A549 (cell line): Measurements from ENCODE around the gene ADAT1. TPM values are rescaled to one million over a fixed set of nuclear protein-coding genes. Genes with fewer than 3 reads are reported as not detected.

Experiments
- ATAC-seq, 2 experiments: fragments of 200-7000 bp in 1 of 2; fragments of >200 bp in 1 of 2; cut with Nextera tagmentation in 1 of 2; cut with Tn5 transposase in 1 of 2; 3 replicates each; pipeline versions ENCODE4 v1.8.0 to v1.9.1; 2018 to 2020; ENCODE audit warnings: mild to moderate bottlenecking in 1 of 2, moderate library complexity in 1 of 2
- CTCF ChIA-PET: fragments of 300-600 bp; sonication (Branson Sonifier 250); formaldehyde crosslinking; extraction: SDS; loops from one replicate; lab custom pipeline; 2021; ENCODE audit warnings: antibody characterized with exemption, inconsistent platforms; lab: Yijun Ruan, JAX
- POLR2A ChIA-PET: fragments of 350-600 bp; formaldehyde crosslinking; extraction: SDS; loops from one replicate; lab custom pipeline; 2021; ENCODE audit warnings: antibody characterized with exemption, inconsistent platforms; lab: Yijun Ruan, JAX
- DNase-seq, 2 experiments: peaks; one replicate each; pipeline versions ENCODE4 v3.0.0 to v3.0.0-alpha.2; 2011 to 2016; ENCODE audit warnings: low read depth in 1 of 2, low spot score in 1 of 2
- FAIRE-seq: peaks from 2 replicates; lab custom pipeline; 2011; peaks lifted over from hg19 to GRCh38; lab: Jason Lieb, UNC
- H3K27ac ChIP-seq, 2 experiments: fragments of >200 bp; sonication (Bioruptor Twin); formaldehyde crosslinking; 3 replicates each; pipeline ENCODE4 v1.5.1; 2016 to 2017
- H3K4me1 ChIP-seq: fragments of >200 bp; sonication (Bioruptor Twin); formaldehyde crosslinking; 3 replicates; pipeline ENCODE4 v1.6.1; 2016
- H3K4me2 ChIP-seq: fragments of >200 bp; sonication (Bioruptor Twin); formaldehyde crosslinking; 3 replicates; pipeline ENCODE4 v1.6.1; 2016
- H3K4me3 ChIP-seq: fragments of >200 bp; sonication (Bioruptor Twin); formaldehyde crosslinking; 3 replicates; pipeline ENCODE4 v1.5.1; 2016
- H3K9me3 ChIP-seq: fragments of >200 bp; sonication (Bioruptor Twin); formaldehyde crosslinking; 3 replicates; pipeline ENCODE4 v1.6.1; 2016
- CBX2 ChIP-seq: fragments of 200-600 bp; sonication (generic); IDR thresholded peaks from 2 replicates; pipeline ENCODE4 v1.6.1; 2016; ENCODE audit warnings: low read depth, mild to moderate bottlenecking, borderline replicate concordance
- CHD2 ChIP-seq: fragments of 150-350 bp; IDR thresholded peaks from 2 replicates; pipeline ENCODE4 v1.6.1; 2014; ENCODE audit warnings: low read length; ENCODE audit not compliant: partially characterized antibody
- E2F6 ChIP-seq: IDR thresholded peaks from 2 replicates; pipeline ENCODE4 v1.6.1; 2012; ENCODE audit warnings: low read depth, borderline replicate concordance
- EHF ChIP-seq: fragments of 250-450 bp; sonication (Bioruptor Pico); IDR thresholded peaks from 2 replicates; pipeline ENCODE4 v1.5.0; 2020; ENCODE audit warnings: mild to moderate bottlenecking
- EHMT2 ChIP-seq: fragments of 200-600 bp; sonication (generic); IDR thresholded peaks from 2 replicates; pipeline ENCODE4 v1.6.1; 2016; ENCODE audit warnings: antibody characterized with exemption, low read depth, mild to moderate bottlenecking, moderate library complexity
- FOSB ChIP-seq: fragments of 250-450 bp; sonication (Bioruptor Pico); IDR thresholded peaks from 2 replicates; pipeline ENCODE4 v1.5.0; 2020; ENCODE audit warnings: mild to moderate bottlenecking, moderate library complexity
- FOSL2 ChIP-seq, 2 experiments: fragments of 450-650 bp in 1 of 2; fragments of >200 bp in 1 of 2; sonication (Bioruptor Twin) in 1 of 2; formaldehyde crosslinking; IDR thresholded peaks; 2 replicates each; pipeline versions ENCODE4 v1.5.0 to v1.6.1; 2016 to 2020; ENCODE audit warnings: mild to moderate bottlenecking in 1 of 2, moderate library complexity in 1 of 2
- FOXS1 ChIP-seq: fragments of 250-450 bp; sonication (Bioruptor Pico); IDR thresholded peaks from 2 replicates; pipeline ENCODE4 v1.5.0; 2020; ENCODE audit warnings: mild to moderate bottlenecking, moderate library complexity
- HDAC2 ChIP-seq: fragments of 200-600 bp; sonication (generic); IDR thresholded peaks from 2 replicates; pipeline ENCODE4 v1.6.1; 2016
- HEYL ChIP-seq: fragments of 250-450 bp; sonication (Bioruptor Pico); IDR thresholded peaks from 2 replicates; pipeline ENCODE4 v1.8.0; 2021; ENCODE audit warnings: mild to moderate bottlenecking, moderate library complexity
- HMGXB4 ChIP-seq: fragments of 250-450 bp; sonication (Bioruptor Pico); IDR thresholded peaks from 2 replicates; pipeline ENCODE4 v1.5.0; 2021; ENCODE audit warnings: mild to moderate bottlenecking, moderate library complexity, borderline replicate concordance
- HOXB5 ChIP-seq: fragments of 250-450 bp; sonication (Bioruptor Pico); IDR thresholded peaks from 2 replicates; pipeline ENCODE4 v1.5.0; 2020; ENCODE audit warnings: mild to moderate bottlenecking, moderate library complexity
- JUN ChIP-seq, 2 experiments: fragments of >200 bp; sonication (Bioruptor Twin); formaldehyde crosslinking; IDR thresholded peaks; 2 replicates in 1 of 2; 3 replicates in 1 of 2; pipeline ENCODE4 v1.6.1; 2016 to 2017
- KDM1A ChIP-seq: fragments of 200-600 bp; sonication (generic); IDR thresholded peaks from 2 replicates; pipeline ENCODE4 v1.6.1; 2016; ENCODE audit warnings: low read depth, mild to moderate bottlenecking
- MYC ChIP-seq: IDR thresholded peaks from 2 replicates; pipeline ENCODE4 v1.6.1; 2012; ENCODE audit warnings: mild to moderate bottlenecking, inconsistent platforms, low read length, improper control_type of control experiment, borderline replicate concordance
- NPAS2 ChIP-seq: fragments of 250-450 bp; sonication (Bioruptor Pico); IDR thresholded peaks from 2 replicates; pipeline ENCODE4 v1.8.0; 2022; ENCODE audit warnings: mild to moderate bottlenecking, moderate library complexity, borderline replicate concordance
- NR3C1 ChIP-seq: fragments of >200 bp; sonication (Bioruptor Twin); formaldehyde crosslinking; IDR thresholded peaks from 3 replicates; pipeline ENCODE4 v1.6.1; 2017
- PHF8 ChIP-seq: fragments of 200-600 bp; sonication (generic); IDR thresholded peaks from 2 replicates; pipeline ENCODE4 v1.6.1; 2016; ENCODE audit warnings: low read depth, mild to moderate bottlenecking, antibody characterized with exemption, moderate library complexity, borderline replicate concordance
- POLR2A ChIP-seq: IDR thresholded peaks from 2 replicates; pipeline ENCODE4 v1.6.1; 2012; ENCODE audit warnings: mild to moderate bottlenecking, low read length
- RAD21 ChIP-seq, 2 experiments: fragments of >200 bp in 1 of 2; sonication (Bioruptor Twin) in 1 of 2; formaldehyde crosslinking in 1 of 2; IDR thresholded peaks in 1 of 2; conservative IDR thresholded peaks in 1 of 2; 2 replicates in 1 of 2; 3 replicates in 1 of 2; pipeline ENCODE4 v1.6.1; 2012 to 2018; ENCODE audit warnings: inconsistent platforms in 1 of 2
- RFX5 ChIP-seq: fragments of 450-650 bp; IDR thresholded peaks from 2 replicates; pipeline ENCODE4 v1.7.1; 2014; ENCODE audit warnings: antibody characterized with exemption, mild to moderate bottlenecking, moderate library complexity
- USF2 ChIP-seq: fragments of 450-650 bp; IDR thresholded peaks from 2 replicates; pipeline ENCODE4 v1.6.1; 2014; ENCODE audit warnings: antibody characterized with exemption
- ZC3H11A ChIP-seq: fragments of 450-650 bp; IDR thresholded peaks from 2 replicates; pipeline ENCODE4 v1.6.1; 2014; ENCODE audit warnings: antibody characterized with exemption, mild to moderate bottlenecking
- ZFP36 ChIP-seq: fragments of 450-650 bp; IDR thresholded peaks from 2 replicates; pipeline ENCODE4 v1.6.1; 2014; ENCODE audit warnings: borderline replicate concordance; ENCODE audit not compliant: partially characterized antibody
- WGBS: methylation state at CpG from one replicate; pipeline ENCODE4 v1.1.6; 2017; ENCODE audit errors: missing lambda C conversion rate; 5-methylcytosine and 5-hydroxymethylcytosine counted together
- polyA plus RNA-seq, 4 experiments: library from polyadenylated mRNA; depleted of rRNA in 3 of 4; stranded (reverse); fragments of >200 nt; fragmentation: RNase III in 1 of 4; extraction: RNeasy Plus Mini Kit Qiagen cat#74134 plus additional on column Dnase treatment in 1 of 4; gene quantifications; 2 replicates in 3 of 4; 3 replicates in 1 of 4; pipeline ENCODE4 v1.2.3, GENCODE V29; 2011 to 2017
- TF ChIP-seq, protein P1 (sequence below): fragments of 250-450 bp; sonication (Bioruptor Pico); IDR thresholded peaks from 2 replicates; pipeline ENCODE4 v1.5.0; 2020; ENCODE audit warnings: low read depth, mild to moderate bottlenecking, moderate library complexity
- TF ChIP-seq, protein P2 (sequence below): IDR thresholded peaks from 2 replicates; pipeline ENCODE4 v1.6.1; 2012
- TF ChIP-seq, protein P3 (sequence below): fragments of >200 bp; sonication (Bioruptor Twin); formaldehyde crosslinking; IDR thresholded peaks from 3 replicates; pipeline ENCODE4 v1.6.1; 2016

The ADAT1 gene
- polyA plus RNA-seq, 2 of the 4 experiments (the other 2 are of a cell fraction) = 45.4 to 53.5 TPM

GRCh38 chr16:75556431-75556950 is 66.6 kb downstream of the ADAT1 start:
- Histone ChIP-seq H3K9me3 (no peaks in the 10 kb centered on the region), H3K4me1 (peaks cover 13% of the 10 kb centered on the region; the same call in 2 of the 3 replicates), H3K27ac (peak overlapping the region; percentile 70 to 76), H3K4me3 (peak overlapping the region; percentile 80)
- CTCF ChIA-PET = interaction anchor here (1.0 to 8.3 kb wide), 5 partner anchors 9 to 91 kb away, joined by 3 to 51 read pairs (median 6); no protein-coding TSS in a partner anchor
- DNase-seq = no peak
- TF ChIP-seq CBX2 = no peak
- no peak for TF ChIP-seq E2F6
- no peak for TF ChIP-seq ZFP36
- TF ChIP-seq, all 56 proteins: peak for 0
- WGBS = 37% methylated on average over 16 of the region's 16 CpGs
- no peak for FAIRE-seq
- ATAC-seq = no peak
- H3K4me2 ChIP-seq = peak overlapping the region; percentile 98
- POLR2A ChIA-PET = interaction anchor here (1.2 to 2.7 kb wide), 3 partner anchors 9 to 66 kb away, joined by 4 to 15 read pairs (median 11); partner anchors contain the start of genes ADAT1 and GABARAPL2

- ChIA-PET POLR2A (interaction anchor here (1.2 to 2.7 kb wide), 3 partner anchors 10 to 67 kb away, joined by 4 to 15 read pairs (median 11); partner anchors contain the start of genes ADAT1 and GABARAPL2), CTCF (interaction anchor here (1.0 to 8.3 kb wide), 4 partner anchors 9 to 91 kb away, joined by 4 to 51 read pairs (median 6); no protein-coding TSS in a partner anchor)
- no peak for TF ChIP-seq HOXB5
- no peak for TF ChIP-seq CHD2
- TF ChIP-seq, protein P1, sequence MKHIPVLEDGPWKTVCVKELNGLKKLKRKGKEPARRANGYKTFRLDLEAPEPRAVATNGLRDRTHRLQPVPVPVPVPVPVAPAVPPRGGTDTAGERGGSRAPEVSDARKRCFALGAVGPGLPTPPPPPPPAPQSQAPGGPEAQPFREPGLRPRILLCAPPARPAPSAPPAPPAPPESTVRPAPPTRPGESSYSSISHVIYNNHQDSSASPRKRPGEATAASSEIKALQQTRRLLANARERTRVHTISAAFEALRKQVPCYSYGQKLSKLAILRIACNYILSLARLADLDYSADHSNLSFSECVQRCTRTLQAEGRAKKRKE (CRISPR knock-in tag) = 0 out of 2 replicates have a peak, but pooled peaks have one; percentile 28
- 0 out of 2 replicates have a peak, but pooled peaks have one; percentile 24 for TF ChIP-seq MYC
- no peak for TF ChIP-seq NPAS2 (CRISPR knock-in tag)
- no peak for TF ChIP-seq USF2
- no peak; a peak in 1 of 5 replicates for TF ChIP-seq JUN (IDR thresholded peaks at IDR 0.05)
- TF ChIP-seq RAD21 (conservative IDR thresholded peaks at IDR 0.05 in 1 of 2, IDR thresholded peaks at IDR 0.05 in 1 of 2) = no peak
- no peak for TF ChIP-seq FOSL2 (IDR thresholded peaks at IDR 0.05)
- no peak for TF ChIP-seq FOSL2 (CRISPR knock-in tag; IDR thresholded peaks at IDR 0.05)
- TF ChIP-seq HMGXB4 = no peak
- TF ChIP-seq EHMT2 = no peak
- peak; percentile 65; the same call in 1 of the 2 replicates for TF ChIP-seq PHF8
- TF ChIP-seq EHF (CRISPR knock-in tag) = no peak
- 0 out of 2 replicates have a peak, but pooled peaks have one; percentile 65 for TF ChIP-seq KDM1A
- peak; percentile 93 for TF ChIP-seq RFX5
- TF ChIP-seq, protein P2, sequence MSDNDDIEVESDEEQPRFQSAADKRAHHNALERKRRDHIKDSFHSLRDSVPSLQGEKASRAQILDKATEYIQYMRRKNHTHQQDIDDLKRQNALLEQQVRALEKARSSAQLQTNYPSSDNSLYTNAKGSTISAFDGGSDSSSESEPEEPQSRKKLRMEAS = peak; percentile 80
- TF ChIP-seq, protein P3, sequence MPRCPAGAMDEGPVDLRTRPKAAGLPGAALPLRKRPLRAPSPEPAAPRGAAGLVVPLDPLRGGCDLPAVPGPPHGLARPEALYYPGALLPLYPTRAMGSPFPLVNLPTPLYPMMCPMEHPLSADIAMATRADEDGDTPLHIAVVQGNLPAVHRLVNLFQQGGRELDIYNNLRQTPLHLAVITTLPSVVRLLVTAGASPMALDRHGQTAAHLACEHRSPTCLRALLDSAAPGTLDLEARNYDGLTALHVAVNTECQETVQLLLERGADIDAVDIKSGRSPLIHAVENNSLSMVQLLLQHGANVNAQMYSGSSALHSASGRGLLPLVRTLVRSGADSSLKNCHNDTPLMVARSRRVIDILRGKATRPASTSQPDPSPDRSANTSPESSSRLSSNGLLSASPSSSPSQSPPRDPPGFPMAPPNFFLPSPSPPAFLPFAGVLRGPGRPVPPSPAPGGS = 0 out of 3 replicates have a peak, but pooled peaks have one; percentile 24
- no peak for TF ChIP-seq FOXS1 (CRISPR knock-in tag)
- TF ChIP-seq FOSB (CRISPR knock-in tag) = no peak
- no peak for TF ChIP-seq HEYL (CRISPR knock-in tag)
- no peak for TF ChIP-seq NR3C1
- peak; percentile 88 for TF ChIP-seq E2F6
- TF ChIP-seq POLR2A = peak; percentile 49; the same call in 1 of the 2 replicates
- TF ChIP-seq HDAC2 = peak; percentile 41; the same call in 1 of the 2 replicates
- no peak for TF ChIP-seq ZC3H11A
- TF ChIP-seq CBX2 = no peak
- no peak for TF ChIP-seq ZFP36
Observed at GRCh38 chr16:75555707-75556430, 67.2 kb downstream of the ADAT1 start, which contains the start of gene TMEM231. TMEM231 (minus strand) TSS chr16:75556252; CDS start chr16:75556209, 43 bp downstream.

More at GRCh38 chr16:75555707-75556430, 67.2 kb downstream of the ADAT1 start, which contains the start of gene TMEM231:
- FAIRE-seq (no peak), DNase-seq (peak; percentile 91 to 95), ATAC-seq (peak; percentile 95)
- Histone ChIP-seq H3K4me3 (peak within 1 kb of the TSS; percentile 80), H3K27ac (peak within 1 kb of the TSS; percentile 70 to 76), H3K4me1 (peaks cover 13% of the 10 kb centered on the region; the same call in 2 of the 3 replicates), H3K4me2 (peak within 1 kb of the TSS; percentile 98), H3K9me3 (no peaks in the 10 kb centered on the region)
- WGBS = under 1% methylated on average over 23 of the region's 75 CpGs
